K562 (cell line): ENCODE results near the gene LMOD1. TPM values are rescaled to one million over a fixed set of nuclear protein-coding genes. Genes with fewer than 3 reads are reported as not detected.
A peak's percentile ranks its signal among the peaks of the same experiment; 100 is the strongest.

ENCODE experiments used
- ATAC-seq: fragments of 200-7000 bp; cut with Tn5 transposase; 3 replicates; pipeline ENCODE4 v1.9.1; 2020; ENCODE audit warnings: moderate library complexity
- BruUV-seq: library from RNA; stranded (reverse); fragments of 400-500 nt; replicated peaks from 2 replicates; lab custom pipeline; 2021; lab: Mats Ljungman, UMichigan
- CTCF ChIA-PET: fragments of 300-600 bp; formaldehyde crosslinking; extraction: SDS; loops from one replicate; lab custom pipeline; 2021; ENCODE audit warnings: low intra/inter-chr PET ratio; lab: Yijun Ruan, JAX
- POLR2A ChIA-PET: fragments of 300-600, 350-650 bp; sonication (Branson Sonifier 250); formaldehyde crosslinking; extraction: SDS; loops from one replicate; lab custom pipeline; 2021; ENCODE audit warnings: antibody characterized with exemption, inconsistent platforms; lab: Yijun Ruan, JAX
- DNase-seq, 4 experiments: peaks; one replicate each; pipeline versions ENCODE4 v3.0.0 to v3.0.0-alpha.2; 2011 to 2018; ENCODE audit warnings: low spot score in 3 of 4, mixed read lengths in 3 of 4; ENCODE audit errors: extremely low read depth in 1 of 4
- FAIRE-seq: peaks from 2 replicates; lab custom pipeline; 2011; peaks lifted over from hg19 to GRCh38; lab: Jason Lieb, UNC
- H2AFZ ChIP-seq: 2 replicates; pipeline ENCODE4 v1.6.0; 2011; ENCODE audit warnings: low read depth, low read length, control low read depth, inconsistent platforms
- H3K27ac ChIP-seq: fragments of 200-600 bp; 3 replicates; pipeline ENCODE4 v1.8.0; 2011; ENCODE audit warnings: low read depth, mild to moderate bottlenecking, control low read depth, inconsistent platforms, low read length, moderate library complexity, mixed read lengths; ENCODE audit errors: extremely low read depth
- H3K27me3 ChIP-seq, 2 experiments: fragments of 300-600 bp in 1 of 2; 2 replicates in 1 of 2; 3 replicates in 1 of 2; pipeline versions ENCODE4 v1.6.0 to v1.8.0; 2011; ENCODE audit warnings: inconsistent platforms in 2 of 2, low read length in 2 of 2, mild to moderate bottlenecking in 1 of 2, mixed read lengths in 1 of 2, moderate library complexity in 1 of 2; ENCODE audit not compliant: control insufficient read depth in 2 of 2, insufficient read depth in 2 of 2
- H3K36me3 ChIP-seq: fragments of 300-600 bp; 3 replicates; pipeline ENCODE4 v1.8.0; 2011; ENCODE audit warnings: mild to moderate bottlenecking, low read length, inconsistent platforms; ENCODE audit not compliant: control insufficient read depth, insufficient read depth
- H3K4me1 ChIP-seq, 2 experiments: fragments of 200-600 bp in 1 of 2; replicated peaks in 1 of 2; 2 replicates in 1 of 2; 3 replicates in 1 of 2; pipeline versions ENCODE4 v1.5.1 to v1.8.0; 2011; ENCODE audit warnings: inconsistent platforms in 2 of 2, low read length in 2 of 2, mild to moderate bottlenecking in 1 of 2, mixed read lengths in 1 of 2, moderate library complexity in 1 of 2; ENCODE audit not compliant: control insufficient read depth in 2 of 2, insufficient read depth in 2 of 2
- H3K4me2 ChIP-seq: 2 replicates; pipeline ENCODE4 v1.6.1; 2011; ENCODE audit warnings: low read length, control low read depth, inconsistent platforms, mixed read lengths; ENCODE audit not compliant: insufficient read depth
- H3K4me3 ChIP-seq: fragments of 200-600 bp; sonication (generic), shearing (Covaris generic); 2 replicates; pipeline ENCODE4 v1.5.1; 2016; ENCODE audit warnings: control low read depth, inconsistent platforms
- H3K79me2 ChIP-seq: fragments of 200-600 bp; 3 replicates; pipeline ENCODE4 v1.8.0; 2011; ENCODE audit warnings: low read length, inconsistent platforms; ENCODE audit not compliant: control insufficient read depth, insufficient read depth
- H3K9ac ChIP-seq, 2 experiments: 2 replicates each; pipeline versions ENCODE4 v1.6.0 to v1.6.1; 2011; ENCODE audit warnings: low read depth in 2 of 2, low read length in 2 of 2, control low read depth in 1 of 2, inconsistent platforms in 1 of 2, mild to moderate bottlenecking in 1 of 2, mixed read lengths in 1 of 2; ENCODE audit not compliant: insufficient read depth in 1 of 2
- H3K9me1 ChIP-seq: one replicate; pipeline ENCODE4 v1.6.0; 2011; ENCODE audit warnings: inconsistent platforms, mild to moderate bottlenecking, low read length, moderate library complexity; ENCODE audit not compliant: control insufficient read depth, insufficient read depth
- H3K9me3 ChIP-seq: replicated peaks from 2 replicates; pipeline ENCODE4 v1.5.1; 2011; ENCODE audit warnings: low read depth, low read length, inconsistent platforms; ENCODE audit not compliant: control insufficient read depth, insufficient read depth
- H4K20me1 ChIP-seq: replicated peaks from 2 replicates; pipeline ENCODE4 v1.6.1; 2011; ENCODE audit warnings: low read length, inconsistent platforms, mixed read lengths; ENCODE audit not compliant: control insufficient read depth, insufficient read depth
- BRF1 ChIP-seq: IDR thresholded peaks from 3 replicates; pipeline ENCODE4 v1.6.1; 2011; ENCODE audit warnings: borderline replicate concordance, mild to moderate bottlenecking; ENCODE audit not compliant: insufficient read length; ENCODE audit errors: extremely low read depth
- CBX3 ChIP-seq, 2 experiments: IDR thresholded peaks; 1 replicate in 1 of 2; 2 replicates in 1 of 2; pipeline ENCODE4 v1.6.1; 2012; ENCODE audit warnings: inconsistent platforms in 2 of 2, low read length in 2 of 2, borderline replicate concordance in 1 of 2, control low read depth in 1 of 2
- CTBP1 ChIP-seq: fragments of 450-650 bp; IDR thresholded peaks from 2 replicates; pipeline ENCODE4 v1.6.1; 2016; ENCODE audit warnings: borderline replicate concordance
- DNMT1 ChIP-seq: fragments of 450-650 bp; IDR thresholded peaks from 2 replicates; pipeline ENCODE4 v1.6.1; 2016; ENCODE audit warnings: antibody characterized with exemption, mild to moderate bottlenecking
- KDM2B ChIP-seq: fragments of 250-450 bp; sonication (Bioruptor Pico); IDR thresholded peaks from 2 replicates; pipeline ENCODE4 v1.8.0; 2021; ENCODE audit warnings: mild to moderate bottlenecking, moderate library complexity
- MAFK ChIP-seq: IDR thresholded peaks from 2 replicates; pipeline ENCODE4 v1.6.1; 2011; ENCODE audit warnings: low read length, improper control_type of control experiment
- NCOR1 ChIP-seq: fragments of 450-650 bp; IDR thresholded peaks from 2 replicates; pipeline ENCODE4 v1.6.1; 2016; ENCODE audit warnings: mild to moderate bottlenecking, moderate library complexity
- NR2C1 ChIP-seq, 2 experiments: fragments of 450-650 bp; IDR thresholded peaks; 2 replicates each; pipeline ENCODE4 v1.6.1; 2017; ENCODE audit warnings: mild to moderate bottlenecking in 2 of 2, antibody characterized with exemption in 1 of 2, inconsistent platforms in 1 of 2, missing compliant biosample characterization in 1 of 2, missing genetic modification characterization in 1 of 2
- TEAD4 ChIP-seq, 2 experiments: sonication (generic) in 1 of 2; formaldehyde crosslinking in 1 of 2; IDR thresholded peaks; 2 replicates each; pipeline versions ENCODE4 v1.6.1 to v1.8.0; 2012 to 2022; ENCODE audit warnings: borderline replicate concordance in 1 of 2, inconsistent platforms in 1 of 2, low read length in 1 of 2, mild to moderate bottlenecking in 1 of 2, missing genetic modification reagents in 1 of 2
- YY1 ChIP-seq, 3 experiments: IDR thresholded peaks; 2 replicates each; pipeline ENCODE4 v1.6.1; 2011; ENCODE audit warnings: low read length in 2 of 3, mild to moderate bottlenecking in 2 of 3, moderate library complexity in 2 of 3, borderline replicate concordance in 1 of 3, control low read depth in 1 of 3, low read depth in 1 of 3; ENCODE audit not compliant: insufficient read depth in 3 of 3, insufficient replicate concordance in 2 of 3, control insufficient read depth in 1 of 3, insufficient read length in 1 of 3; ENCODE audit errors: extremely low read depth in 1 of 3
- ZC3H4 ChIP-seq: sonication (generic); formaldehyde crosslinking; IDR thresholded peaks from 2 replicates; pipeline ENCODE4 v1.9.0; 2021; ENCODE audit warnings: missing genetic modification reagents, borderline replicate concordance
- ZNF175 ChIP-seq: fragments of 200-800 bp; sonication (Bioruptor generic); IDR thresholded peaks from 2 replicates; pipeline ENCODE4 v1.6.1; 2016; ENCODE audit warnings: low read depth, mild to moderate bottlenecking, missing genetic modification characterization, missing compliant biosample characterization
- ZNF507 ChIP-seq: conservative IDR thresholded peaks from 2 replicates; pipeline ENCODE4 v1.6.1; 2017; ENCODE audit warnings: missing genetic modification characterization, missing compliant biosample characterization
- WGBS: fragments of 100-300 bp; shearing (Covaris generic); methylation state at CpG from one replicate; pipeline ENCODE4 v1.1.6; 2016; ENCODE audit warnings: low coverage, mixed read lengths; ENCODE audit not compliant: insufficient coverage; ENCODE audit errors: missing lambda C conversion rate; 5-methylcytosine and 5-hydroxymethylcytosine counted together
- in situ Hi-C: fragments of 300-500 bp; cut with MboI; formaldehyde crosslinking; loops from 4 replicates; pipeline ENCODE4 v1.15.0; 2018; ENCODE audit warnings: inconsistent platforms, mixed read lengths
- intact Hi-C: fragments of 100-400 bp; cut with micrococcal nuclease; formaldehyde crosslinking; loops from 2 replicates; pipeline ENCODE4 v1.14.2; 2022
- polyA plus RNA-seq, 8 experiments: library from polyadenylated mRNA; depleted of rRNA in 4 of 8; stranded (reverse) in 5 of 8; unstranded in 3 of 8; fragments of >200 nt; fragmentation: Nextera tagmentation in 2 of 8; fragmentation: Illumina TruSeq in 1 of 8; extraction: Ambion mirVana in 2 of 8; extraction: Trizol in 1 of 8; gene quantifications; 2 replicates each; pipeline versions ENCODE4 v1.2.1 to v1.2.3, GENCODE V29; 2011 to 2014; ENCODE audit warnings: inconsistent platforms in 1 of 8, missing spikeins in 1 of 8
- total RNA-seq, 7 experiments: library from RNA; depleted of rRNA in 6 of 7; stranded (reverse); fragments of >200 nt in 6 of 7; fragmentation: Illumina TruSeq in 2 of 7; extraction: Trizol in 2 of 7; gene quantifications; 2 replicates each; pipeline versions ENCODE4 v1.2.1 to v1.2.3, GENCODE V29; 2011 to 2021; ENCODE audit warnings: low replicate concordance in 1 of 7
- TF ChIP-seq, protein P1 (sequence below): sonication (generic); formaldehyde crosslinking; IDR thresholded peaks from 2 replicates; pipeline ENCODE4 v1.9.0; 2022; ENCODE audit warnings: mild to moderate bottlenecking, missing genetic modification reagents

LMOD1 gene
- total and polyA plus RNA-seq, 9 of the 15 experiments (the other 6 are each of a cell fraction or from before 2014, with no cell fraction given), result 0.03 to 0.54 (median 0.38) TPM; not detected in 1

- Histone ChIP-seq H4K20me1 (no peaks in the 10 kb centered on the region), H3K4me3 (no peak overlapping the region), H3K4me2 (no peak overlapping the region), H3K79me2 (no peaks in the 10 kb centered on the region), H3K27ac (no peak overlapping the region), H3K9me1 (no peaks in the 10 kb centered on the region), H3K9me3 (no peaks in the 10 kb centered on the region), H3K27me3 (peaks cover 0 to 4% of the 10 kb centered on the region in 2 experiments; a peak in 3 of 5 replicates), H3K4me1 (no peaks in the 10 kb centered on the region), H2AFZ (no peak overlapping the region), H3K36me3 (no peaks in the 10 kb centered on the region), H3K9ac (peak overlapping the region in 1 of 2 experiments; percentile 57; a peak in 1 of 4 replicates)
- peak; percentile 32; the same call in 2 of the 3 replicates for ATAC-seq
- WGBS, result 35% methylated on average over 6 of the region's 6 CpGs
- peak; percentile 15 for FAIRE-seq
- in situ Hi-C loops, result no loop called here
- intact Hi-C loops, result no loop called here
- ChIA-PET CTCF (no interaction called here), POLR2A (interaction anchor here (1.9 kb wide), 1 partner anchor 8 kb away, joined by 9 read pairs; no protein-coding TSS in a partner anchor)
- no peak for DNase-seq
- TF ChIP-seq NR2C1 (IDR thresholded peaks at IDR 0.05) (no peak), NR2C1 (tag; IDR thresholded peaks at IDR 0.05) (0 out of 2 replicates have a peak, but pooled peaks have one; percentile 10), TEAD4 (IDR thresholded peaks at IDR 0.05; ENCODE audit: low read length) (no peak), TEAD4 (CRISPR knock-in tag; IDR thresholded peaks at IDR 0.05; ENCODE audit: borderline replicate concordance) (0 out of 2 replicates have a peak, but pooled peaks have one; percentile 38), CTBP1 (peak; percentile 29; the same call in 1 of the 2 replicates), CBX3 (IDR thresholded peaks at IDR 0.05; ENCODE audit: borderline replicate concordance in 1 of 2, low read length in 2 of 2) (peak in 1 of 2 experiments; percentile 72; a peak in 1 of 3 replicates), NCOR1 (no peak), MAFK (no peak), ZNF175 (CRISPR knock-in tag) (no peak), DNMT1 (no peak), ZC3H4 (no peak), ZNF507 (no peak), BRF1 (no peak), KDM2B (CRISPR knock-in tag) (no peak), YY1 (IDR thresholded peaks at IDR 0.05; ENCODE audit: borderline replicate concordance in 1 of 3, control insufficient read depth in 1 of 3, extremely low read depth in 1 of 3, insufficient read depth in 3 of 3, insufficient read length in 1 of 3, insufficient replicate concordance in 2 of 3, low read depth in 1 of 3, low read length in 2 of 3) (no peak)
- TF ChIP-seq, protein P1, sequence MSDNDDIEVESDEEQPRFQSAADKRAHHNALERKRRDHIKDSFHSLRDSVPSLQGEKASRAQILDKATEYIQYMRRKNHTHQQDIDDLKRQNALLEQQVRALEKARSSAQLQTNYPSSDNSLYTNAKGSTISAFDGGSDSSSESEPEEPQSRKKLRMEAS (CRISPR knock-in tag), result 0 out of 2 replicates have a peak, but pooled peaks have one; percentile 27
- no TSS peak for BruUV-seq
Measured at GRCh38 chr1:201905234-201905890, 41.0 kb downstream of the LMOD1 start.
